COR-L47 (cell line): ENCODE results near the gene KRT35.
"Not testable (repeated sequence)": the region's sequence is repeated elsewhere in the genome, so short reads cannot be mapped to it uniquely, and the experiment has no call there.

Experiments used
- DNase-seq: peaks from one replicate; lab custom pipeline; 2025; lab: John Stamatoyannopoulos, UW

KRT35 gene

DNA sequence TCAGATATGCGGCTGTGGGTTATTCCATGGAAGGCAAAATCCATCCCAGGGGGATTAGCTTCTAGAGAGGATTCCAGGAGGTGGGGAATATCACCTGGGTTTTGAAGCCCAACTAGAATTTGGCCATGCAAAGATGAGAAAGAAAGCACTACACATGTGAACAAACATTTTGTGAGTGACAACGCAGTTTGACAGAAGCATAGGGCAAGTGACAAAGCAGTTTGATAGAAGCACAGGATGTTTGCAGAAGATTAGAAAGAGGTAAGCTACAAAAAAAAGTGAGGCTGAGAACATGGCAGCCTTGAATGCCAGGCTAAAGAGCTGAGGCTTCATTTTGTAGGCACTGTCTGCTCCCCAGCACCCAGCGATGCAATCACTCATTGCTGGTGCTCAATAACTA lies 27.9 kb downstream of the KRT35 start:
- no peak for DNase-seq

DNA sequence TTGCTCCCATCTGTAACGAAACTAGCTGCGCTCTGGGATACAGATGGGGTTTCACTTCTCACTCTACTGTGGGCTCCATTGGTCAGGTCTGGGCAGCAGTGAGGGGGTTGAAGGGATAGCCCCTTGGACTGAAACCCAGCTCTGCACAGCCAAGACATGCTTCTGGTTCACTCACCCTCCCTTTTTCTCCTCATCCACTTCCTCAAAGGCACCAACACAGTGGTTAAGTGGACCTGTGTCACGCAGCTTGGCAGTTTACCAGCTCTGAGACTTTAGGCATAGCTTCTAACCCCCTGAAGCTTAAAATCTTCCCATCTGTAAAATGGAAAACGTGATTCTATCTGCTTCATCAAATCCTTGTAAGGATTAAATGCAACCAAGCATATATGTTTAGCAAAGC lies 28.7 kb downstream of the KRT35 start:
- DNase-seq: no peak

DNA sequence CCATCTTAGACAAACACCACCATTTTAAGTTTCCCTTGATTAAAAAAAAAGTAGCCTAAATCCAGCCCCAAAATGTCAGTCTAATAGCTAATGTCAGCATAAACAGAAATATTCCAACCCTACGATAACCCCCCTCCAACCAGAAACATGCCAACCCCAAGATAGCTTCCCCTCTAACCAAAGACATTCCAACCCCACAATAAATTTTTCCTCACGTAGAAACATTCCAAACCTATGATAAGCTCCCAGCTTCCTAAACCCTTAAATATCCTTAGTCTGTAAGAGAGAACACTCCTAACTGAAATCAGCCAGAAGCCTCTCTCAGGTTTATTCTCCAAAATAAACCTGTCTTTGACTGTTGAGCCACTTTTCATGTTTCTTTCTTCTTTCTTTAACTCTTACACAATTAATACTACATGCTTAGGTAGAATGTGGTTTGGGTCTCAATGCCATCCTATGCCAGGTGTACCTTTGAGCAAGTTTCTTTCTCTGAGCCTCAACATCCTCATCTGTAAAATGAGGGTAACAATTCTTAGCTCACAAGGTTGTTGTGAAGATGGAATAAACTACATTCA lies 29.7 kb downstream of the KRT35 start:
- DNase-seq: no peak

DNA sequence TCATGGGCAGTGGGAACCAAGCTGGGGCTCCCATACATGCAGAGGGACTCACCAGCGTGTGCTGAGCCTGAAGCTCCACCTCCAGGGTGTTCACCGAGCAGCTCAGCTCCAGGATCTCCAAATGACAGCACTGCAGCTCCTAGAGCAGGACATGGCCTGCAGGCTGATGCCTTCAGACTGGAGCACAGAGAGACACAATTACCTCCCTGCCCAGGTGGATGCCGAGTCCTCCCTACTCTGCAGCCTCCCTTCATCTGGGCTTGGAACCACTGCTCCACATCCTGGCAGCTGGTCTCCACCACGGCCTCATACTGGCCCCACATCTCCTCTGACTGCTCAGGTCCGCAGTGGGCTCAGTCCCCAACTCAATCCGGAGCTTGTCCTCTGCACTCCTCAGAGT lies 31.9 kb downstream of the KRT35 start:
- no peak for DNase-seq

DNA sequence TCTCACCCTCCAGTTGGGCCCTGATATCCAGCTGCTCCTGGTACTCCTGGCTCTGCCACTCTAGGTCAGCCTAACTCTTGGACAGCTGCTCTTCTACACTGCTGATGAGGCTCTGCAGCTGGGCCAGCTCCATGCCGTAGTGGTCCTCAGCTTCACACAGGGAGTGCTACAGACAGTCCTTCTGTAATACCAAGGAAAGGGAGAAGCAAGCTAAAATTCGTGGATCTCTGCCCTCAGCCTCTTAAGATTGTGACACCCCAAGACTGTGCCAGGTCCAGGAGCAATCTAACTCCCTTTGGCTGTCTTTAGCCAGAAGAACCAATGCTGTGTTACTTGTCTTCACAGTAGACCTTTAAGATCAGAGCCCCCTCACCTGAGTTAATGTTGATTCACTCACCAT lies 32.4 kb downstream of the KRT35 start:
- no peak for DNase-seq

GRCh38 chr17:41446806-41447205 lies 34.1 kb downstream of the KRT35 start:
- DNase-seq: no peak

DNA sequence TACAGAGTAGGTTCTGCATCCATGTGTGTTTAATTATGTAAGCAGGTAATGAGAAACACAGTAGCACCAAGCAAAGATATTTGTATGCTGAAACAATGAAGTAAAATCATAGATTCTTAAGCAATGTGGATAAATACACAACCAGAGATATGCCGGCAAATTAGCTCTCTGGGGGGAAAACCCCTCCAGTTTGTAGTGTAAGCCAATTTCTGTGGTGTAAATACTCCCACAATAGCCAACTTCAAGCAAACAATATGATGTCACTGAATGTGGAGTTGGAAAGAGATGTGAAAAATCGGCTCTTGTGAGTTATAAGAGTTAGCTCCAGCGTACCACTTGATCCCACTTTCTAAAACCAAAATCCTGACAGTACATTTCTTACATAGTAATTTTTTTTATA lies 36.3 kb downstream of the KRT35 start:
- DNase-seq: no peak

- DNase-seq: no peak
Measured at GRCh38 chr17:41444186-41444585, 36.8 kb downstream of the KRT35 start.

DNA sequence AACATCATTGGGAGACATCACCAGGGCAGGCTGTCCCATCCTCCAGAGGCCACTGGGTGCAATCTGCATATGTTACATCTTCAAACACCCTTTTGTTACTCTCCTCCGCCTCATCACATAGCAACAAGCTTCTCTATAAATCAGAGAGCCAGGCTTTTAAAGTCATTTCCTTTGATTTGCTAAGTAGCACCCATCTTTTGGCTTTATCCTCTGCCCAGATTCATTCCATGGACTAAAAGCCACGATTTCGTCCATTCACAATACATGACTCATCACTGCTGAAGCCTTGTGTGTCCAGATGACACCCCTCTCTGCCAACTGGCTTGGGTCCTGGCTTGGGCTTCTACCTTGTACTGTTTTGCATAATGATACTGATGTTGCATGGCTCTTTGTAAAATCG lies 38.2 kb downstream of the KRT35 start:
- no peak for DNase-seq

DNA sequence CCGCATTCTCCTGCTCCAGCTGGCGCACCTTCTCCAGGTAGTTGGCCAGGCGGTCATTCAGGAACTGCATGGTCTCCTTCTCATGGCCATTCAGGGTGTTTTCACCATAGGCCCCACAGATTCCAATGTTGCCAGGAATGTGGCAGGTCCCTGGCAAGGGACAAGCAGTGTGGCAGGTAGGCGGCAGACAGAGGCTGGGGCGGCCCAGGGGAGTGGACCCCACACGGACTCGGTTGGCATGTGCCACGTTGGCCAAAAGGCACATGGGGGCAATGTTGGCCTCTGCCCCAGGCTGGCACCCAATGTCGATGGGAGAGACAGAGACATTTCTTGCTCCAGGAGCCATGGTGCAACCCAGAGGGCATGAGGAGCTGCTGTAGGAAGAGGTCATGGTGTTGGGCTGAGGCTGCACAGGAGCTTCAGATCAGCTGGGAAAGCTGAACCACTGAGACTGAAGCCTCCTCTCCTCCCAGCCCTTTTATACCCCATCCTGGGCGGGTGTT lies 40.4 kb downstream of the KRT35 start, which contains the start of gene KRT38:
KRT38 (minus strand) TSS at position 453 of the 503 bp plus-strand sequence; CDS start at position 391, 62 bp downstream.
- no peak for DNase-seq

GRCh38 chr17:41439375-41439774 lies 41.6 kb downstream of the KRT35 start:
- DNase-seq: no peak

GRCh38 chr17:41437769-41438168 lies 43.2 kb downstream of the KRT35 start:
- no peak for DNase-seq

DNA sequence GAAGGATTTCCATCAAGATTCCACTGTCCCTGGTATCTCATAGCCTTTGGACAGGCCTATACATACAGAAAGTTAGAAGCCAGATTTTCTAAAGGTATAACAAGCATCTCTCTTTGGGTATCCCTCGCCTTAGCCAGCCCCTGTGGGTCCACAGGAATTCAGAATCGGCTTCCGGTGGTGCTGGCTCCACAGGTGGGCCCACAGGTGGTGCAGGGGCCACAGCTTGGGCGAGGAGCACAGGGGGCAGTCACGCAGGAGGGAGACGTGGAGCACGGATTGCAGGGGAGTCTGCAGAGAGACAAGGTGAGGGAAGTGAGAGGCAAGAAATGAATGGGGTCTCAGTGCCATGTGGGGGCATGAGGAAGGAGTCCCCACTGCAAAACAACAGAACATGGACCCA lies 43.7 kb downstream of the KRT35 start:
- no peak for DNase-seq

DNA sequence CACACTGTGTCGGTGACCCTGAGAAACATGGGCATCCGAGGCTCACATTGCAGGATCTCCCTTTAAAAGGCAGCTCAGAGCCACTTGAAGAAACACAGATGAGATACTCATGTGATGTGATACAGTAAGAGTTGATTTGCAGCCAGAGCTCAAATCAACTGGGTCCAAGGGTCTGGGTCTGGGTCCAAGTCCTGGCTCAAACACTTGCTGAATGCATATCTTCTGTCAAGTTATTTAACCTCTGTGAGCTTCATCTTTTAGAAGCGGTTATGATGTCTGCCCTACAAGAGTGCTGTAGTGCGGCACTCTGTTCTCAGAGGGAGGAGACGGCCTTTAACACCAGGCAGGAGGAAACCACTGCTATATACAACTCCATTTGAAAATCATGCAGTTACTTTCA lies 46.5 kb downstream of the KRT35 start:
- DNase-seq: no peak

GRCh38 chr17:41434005-41434404 lies 46.9 kb downstream of the KRT35 start:
- DNase-seq: no peak

DNA sequence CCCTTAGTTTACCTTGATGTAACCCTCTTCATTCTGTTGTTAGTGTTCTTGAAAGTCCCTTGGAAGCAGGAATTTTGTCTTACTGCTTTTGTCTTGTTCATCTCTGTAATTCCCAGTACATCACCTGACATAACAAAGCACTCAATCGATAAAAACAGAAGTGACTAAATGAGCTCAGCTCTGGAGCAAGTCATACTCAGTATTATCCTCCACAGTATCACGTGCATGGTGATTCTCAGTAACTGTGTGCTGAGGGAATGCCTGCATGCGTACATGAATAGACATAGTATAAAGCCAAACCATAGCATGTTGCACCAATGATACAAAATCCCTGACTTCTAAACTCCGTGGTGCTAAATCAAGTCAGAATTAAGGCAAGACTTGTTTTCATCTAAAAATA lies 47.4 kb downstream of the KRT35 start:
- no peak for DNase-seq

DNA sequence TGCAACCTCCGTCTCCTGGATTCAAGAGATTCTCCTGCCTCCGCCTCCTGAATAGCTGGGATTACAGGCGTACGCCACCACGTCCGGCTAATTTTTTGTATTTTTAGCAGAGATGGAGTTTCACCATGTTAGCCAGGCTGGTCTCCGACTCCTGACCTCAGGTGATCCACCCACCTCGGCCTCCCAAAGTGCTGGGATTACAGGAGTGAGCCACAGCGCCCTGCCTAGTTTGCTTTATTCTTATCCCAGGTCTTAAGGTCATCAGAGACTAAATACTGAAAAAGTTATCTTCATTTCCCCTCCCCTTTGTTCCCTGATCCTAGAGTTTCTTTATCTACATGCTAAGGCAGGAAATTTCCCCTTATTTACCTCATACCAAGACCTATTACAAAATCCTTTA lies 50.6 kb downstream of the KRT35 start:
- DNase-seq: not testable (repeated sequence)

DNA sequence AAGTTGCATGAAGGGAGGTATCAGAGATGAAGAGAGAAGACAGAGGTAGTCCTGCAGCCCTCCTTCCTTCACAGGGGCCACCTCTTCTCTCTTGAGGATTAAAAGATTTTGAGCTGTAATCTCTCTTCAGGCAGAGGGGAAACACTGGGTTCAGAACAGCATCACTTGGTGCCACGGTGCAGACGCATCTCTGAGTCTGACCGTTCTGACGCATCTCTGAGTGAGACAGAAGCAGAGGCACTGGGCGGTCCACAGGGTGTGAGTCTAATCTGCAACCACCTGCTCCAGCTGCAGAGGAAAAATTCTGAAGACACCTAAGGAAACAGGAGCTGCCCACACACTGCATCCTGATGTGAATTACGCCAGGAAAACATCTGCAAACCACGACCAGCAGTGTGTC lies 51.3 kb downstream of the KRT35 start:
- no peak for DNase-seq

DNA sequence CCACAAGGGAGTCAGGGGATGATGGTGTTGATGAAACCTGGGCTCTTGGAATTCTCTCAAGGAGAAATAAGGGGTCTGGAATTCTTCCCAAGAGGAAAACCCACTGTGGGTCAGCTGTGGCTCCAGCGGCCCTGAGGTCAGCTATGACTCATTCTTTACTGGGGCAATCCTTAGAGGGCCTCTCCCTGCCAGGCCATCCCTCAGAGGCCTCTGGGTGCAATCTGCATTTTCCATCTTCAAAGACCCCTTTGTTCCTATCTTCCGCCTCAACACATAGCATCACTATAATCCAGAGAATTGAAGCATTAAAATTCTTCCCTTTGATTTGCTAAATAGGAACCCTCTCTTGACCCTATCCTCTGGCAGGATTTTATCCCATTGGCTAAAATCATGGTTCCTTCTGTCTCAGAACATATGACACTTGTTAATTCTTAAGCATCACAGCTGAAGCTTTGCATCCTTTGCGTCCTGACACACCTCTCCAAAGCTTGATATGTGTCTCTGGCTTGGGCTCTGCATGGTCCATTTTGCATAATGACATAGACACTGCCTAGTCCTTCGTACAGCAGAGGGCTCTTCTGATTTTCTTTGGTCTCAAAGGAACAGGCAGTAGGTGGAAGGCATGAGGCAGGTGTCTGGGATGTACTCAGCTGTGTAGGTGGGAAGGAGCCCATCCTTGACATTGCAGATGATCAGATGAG lies 52.2 kb downstream of the KRT35 start:
- DNase-seq: no peak
